ENCODE results near the gene CIB1. TPM values are rescaled to one million over a fixed set of nuclear protein-coding genes. Genes with fewer than 3 reads are reported as not detected.

CIB1 gene
- polyA plus RNA-seq, 6 donors from 2014 or later, result 204 to 259 (median 235) TPM

- peaks cover 66 to 99% (median 90%) of the 10 kb centered on the region in 3 donors for H3K4me1 Mint-ChIP-seq
- no peak for ATAC-seq (ENCODE audit: low read depth in 2 of 2)
- no peaks in the 10 kb centered on the region for H3K27me3 Mint-ChIP-seq
- peak overlapping the region in 4 of 6 donors; percentile 44 to 90 (median 70) for H3K27ac Mint-ChIP-seq
- H3K4me3 Mint-ChIP-seq, result peak overlapping the region in 5 of 8 donors; percentile 9 to 67 (median 53)
- no peaks in the 10 kb centered on the region for H3K9me3 Mint-ChIP-seq
- DNase-seq, result no peak
- peaks cover 6 to 17% of the 10 kb centered on the region in 2 donors for H3K36me3 Mint-ChIP-seq
Measured at GRCh38 chr15:90208356-90208755, 25.4 kb downstream of the CIB1 start.

DNA sequence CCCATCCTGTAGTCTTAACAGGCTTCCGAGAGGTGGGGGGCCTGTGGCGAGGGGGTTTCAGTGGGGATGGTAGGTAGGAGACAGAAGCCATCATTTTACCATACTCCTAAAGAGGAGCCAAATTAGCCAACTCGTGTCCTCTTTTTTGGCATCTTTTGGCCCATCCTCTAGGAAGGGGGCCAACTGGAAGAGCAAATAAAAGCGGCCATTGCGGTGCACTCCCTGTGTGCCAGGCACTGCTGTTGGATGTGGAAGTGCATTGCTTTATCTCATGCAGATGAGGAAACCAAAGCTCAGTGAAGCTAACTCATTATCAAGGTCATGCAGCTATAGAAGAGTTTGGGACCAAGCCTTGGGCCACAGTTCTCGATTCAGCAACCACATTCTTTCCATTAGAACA is 26.5 kb downstream of the CIB1 start:
- Mint-ChIP-seq H3K9me3 (no peaks in the 10 kb centered on the region), H3K4me1 (peaks cover 70 to 98% (median 92%) of the 10 kb centered on the region in 3 donors), H3K27me3 (no peaks in the 10 kb centered on the region), H3K4me3 (peak overlapping the region in 5 of 8 donors; percentile 13 to 98 (median 51)), H3K36me3 (peaks cover 6 to 22% of the 10 kb centered on the region in 2 donors), H3K27ac (peak overlapping the region in 2 of 6 donors; percentile 52 to 87)
- ATAC-seq (ENCODE audit: low read depth in 2 of 2), result no peak
- no peak for DNase-seq

DNA sequence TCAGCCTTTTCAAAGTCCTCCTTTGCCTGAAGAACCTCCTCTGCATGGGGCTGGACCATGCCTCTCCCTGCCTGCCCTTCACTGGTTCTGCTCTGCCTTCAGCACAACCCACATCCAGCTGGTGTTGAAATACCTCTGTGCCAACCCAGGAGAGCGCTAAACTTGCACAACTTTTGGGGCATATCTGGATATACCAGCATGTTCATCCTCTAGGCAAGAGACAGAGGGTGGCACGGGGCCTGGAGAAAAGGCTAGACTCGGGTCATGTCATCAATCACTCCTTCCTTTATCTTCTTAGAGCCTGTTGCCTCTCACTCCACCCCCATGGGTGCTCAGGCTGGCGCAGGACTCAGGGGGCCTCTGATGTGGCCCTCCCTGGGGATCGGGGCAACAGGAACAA is 27.9 kb downstream of the CIB1 start:
- H3K27me3 Mint-ChIP-seq, result no peaks in the 10 kb centered on the region
- H3K4me1 Mint-ChIP-seq, result peaks cover 62 to 85% (median 79%) of the 10 kb centered on the region in 3 donors
- DNase-seq, result no peak
- no peak for ATAC-seq (ENCODE audit: low read depth in 2 of 2)
- H3K9me3 Mint-ChIP-seq, result no peaks in the 10 kb centered on the region
- H3K27ac Mint-ChIP-seq, result peak overlapping the region in 2 of 6 donors; percentile 58 to 89
- peak overlapping the region in 6 of 8 donors; percentile 16 to 99 (median 50) for H3K4me3 Mint-ChIP-seq
- peaks cover 5 to 24% of the 10 kb centered on the region in 2 donors for H3K36me3 Mint-ChIP-seq

DNA sequence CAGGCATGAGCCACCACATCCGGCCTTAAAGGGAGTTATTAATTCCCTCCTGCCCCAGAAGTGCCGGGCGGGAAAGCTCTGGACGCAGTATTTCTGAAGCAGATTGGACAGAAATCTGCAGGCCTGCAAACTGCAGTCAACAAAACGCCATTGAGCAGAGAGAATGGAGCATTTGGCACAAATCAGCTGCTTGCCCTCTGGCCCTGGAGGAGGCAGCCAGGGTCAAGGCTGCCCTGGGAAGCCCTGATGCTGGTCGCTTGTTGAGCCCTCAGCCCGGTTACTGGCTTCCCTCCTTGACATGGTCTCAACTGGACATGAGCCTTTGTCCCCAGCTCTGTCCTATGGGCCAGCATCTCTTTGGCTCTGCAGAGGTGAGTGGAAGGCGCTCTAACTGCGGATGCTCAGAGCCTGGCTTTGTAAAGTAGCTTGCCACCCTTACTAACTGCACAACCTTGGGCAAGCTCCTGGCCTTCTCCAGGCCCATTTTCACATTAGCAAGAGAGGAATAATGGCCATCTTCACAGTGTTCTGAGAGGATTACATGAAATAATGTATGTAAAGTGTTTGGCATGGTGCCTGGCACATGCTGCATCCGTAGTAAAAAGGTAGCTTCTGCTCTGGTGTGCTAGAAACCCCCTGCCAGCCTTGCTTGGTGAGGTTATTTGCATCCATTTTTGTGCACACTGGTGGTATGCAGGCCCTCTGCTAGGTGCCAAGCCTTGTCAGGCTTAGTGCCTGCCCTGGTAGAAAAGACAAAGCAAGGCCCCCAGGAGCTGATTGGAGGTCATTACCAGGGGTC is 28.5 kb downstream of the CIB1 start:
- Mint-ChIP-seq H3K36me3 (peaks cover 0 to 20% of the 10 kb centered on the region in 2 donors), H3K4me3 (peak overlapping the region; percentile 15 to 99 (median 52)), H3K27ac (peak overlapping the region in 2 of 6 donors; percentile 58 to 70), H3K9me3 (no peaks in the 10 kb centered on the region), H3K4me1 (peaks cover 62 to 85% (median 79%) of the 10 kb centered on the region in 3 donors), H3K27me3 (no peaks in the 10 kb centered on the region)
- no peak for ATAC-seq (ENCODE audit: low read depth in 2 of 2)
- no peak for DNase-seq

DNA sequence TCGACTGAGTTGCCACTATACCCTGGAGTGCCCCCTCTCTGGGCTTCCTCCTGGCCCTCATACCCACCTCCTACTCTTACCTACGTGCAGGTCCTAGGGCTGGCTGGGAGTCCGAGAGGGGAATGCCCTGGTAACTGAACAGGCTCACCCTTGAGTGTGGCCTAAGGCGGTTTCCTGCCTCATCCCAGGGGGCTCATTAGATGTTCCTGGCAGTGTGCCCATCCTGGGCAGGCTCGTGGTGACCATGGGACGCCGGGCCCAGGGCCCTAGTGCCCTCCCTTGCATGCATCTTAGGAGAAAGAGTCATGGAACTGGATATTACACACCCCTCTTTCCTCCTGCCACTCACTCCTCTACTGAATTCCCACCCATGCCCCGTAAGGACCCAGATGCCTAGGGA is 29.8 kb downstream of the CIB1 start:
- DNase-seq, result no peak
- H3K4me3 Mint-ChIP-seq, result peak overlapping the region in 7 of 8 donors; percentile 40 to 99 (median 83)
- peaks cover 61 to 85% (median 79%) of the 10 kb centered on the region in 3 donors for H3K4me1 Mint-ChIP-seq
- peaks cover 0 to 7% of the 10 kb centered on the region in 2 donors for H3K36me3 Mint-ChIP-seq
- no peaks in the 10 kb centered on the region for H3K27me3 Mint-ChIP-seq
- ATAC-seq (ENCODE audit: low read depth in 2 of 2), result no peak
- no peaks in the 10 kb centered on the region for H3K9me3 Mint-ChIP-seq
- H3K27ac Mint-ChIP-seq, result peak overlapping the region in 4 of 6 donors; percentile 24 to 41 (median 32)

- ATAC-seq (ENCODE audit: low read depth in 2 of 2) (no peak), DNase-seq (no peak)
- Mint-ChIP-seq H3K9me3 (no peaks in the 10 kb centered on the region), H3K36me3 (peaks cover 0 to 7% of the 10 kb centered on the region in 2 donors), H3K4me1 (peaks cover 66 to 85% (median 79%) of the 10 kb centered on the region in 3 donors), H3K4me3 (peak overlapping the region; percentile 15 to 99 (median 97)), H3K27ac (peak overlapping the region in 3 of 6 donors; percentile 73 to 90 (median 82)), H3K27me3 (no peaks in the 10 kb centered on the region)
Measured at GRCh38 chr15:90203473-90203872, 30.3 kb downstream of the CIB1 start.

DNA sequence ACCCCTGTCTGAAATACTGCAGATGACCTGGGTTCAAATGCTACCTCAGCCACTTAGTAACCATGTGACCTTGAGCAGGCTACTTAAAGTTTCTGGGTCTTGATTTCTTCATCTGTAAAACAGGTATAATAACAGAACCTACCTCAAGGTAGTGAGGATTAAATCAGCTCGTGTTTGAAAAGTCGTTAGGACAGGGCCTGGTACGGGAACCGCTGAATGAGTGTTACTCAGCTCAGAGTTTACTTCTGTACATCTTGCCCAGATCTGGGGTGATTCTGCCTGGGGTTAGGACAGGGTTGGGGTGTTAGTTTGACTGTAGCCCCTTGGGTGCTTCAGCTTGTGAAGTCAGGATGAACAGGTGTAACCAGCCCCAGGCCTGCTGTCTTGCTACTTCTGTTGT is 30.8 kb downstream of the CIB1 start:
- Mint-ChIP-seq H3K9me3 (no peaks in the 10 kb centered on the region), H3K27ac (peak overlapping the region in 5 of 6 donors; percentile 73 to 95 (median 82)), H3K36me3 (peaks cover 0 to 7% of the 10 kb centered on the region in 2 donors), H3K4me1 (peaks cover 69 to 85% (median 80%) of the 10 kb centered on the region in 3 donors), H3K27me3 (no peaks in the 10 kb centered on the region), H3K4me3 (peak overlapping the region; percentile 94 to 99 (median 98))
- DNase-seq, result no peak
- ATAC-seq (ENCODE audit: low read depth in 2 of 2), result no peak

- Mint-ChIP-seq H3K9me3 (no peaks in the 10 kb centered on the region), H3K27me3 (no peaks in the 10 kb centered on the region), H3K4me3 (peak overlapping the region; percentile 94 to 99 (median 98)), H3K27ac (peak overlapping the region in 3 of 6 donors; percentile 36 to 92 (median 82)), H3K4me1 (peaks cover 65 to 77% (median 76%) of the 10 kb centered on the region in 3 donors), H3K36me3 (peaks cover 0 to 7% of the 10 kb centered on the region in 2 donors)
- no peak for ATAC-seq (ENCODE audit: low read depth in 2 of 2)
- DNase-seq, result no peak
Measured at GRCh38 chr15:90201944-90202375, 31.8 kb downstream of the CIB1 start.

DNA sequence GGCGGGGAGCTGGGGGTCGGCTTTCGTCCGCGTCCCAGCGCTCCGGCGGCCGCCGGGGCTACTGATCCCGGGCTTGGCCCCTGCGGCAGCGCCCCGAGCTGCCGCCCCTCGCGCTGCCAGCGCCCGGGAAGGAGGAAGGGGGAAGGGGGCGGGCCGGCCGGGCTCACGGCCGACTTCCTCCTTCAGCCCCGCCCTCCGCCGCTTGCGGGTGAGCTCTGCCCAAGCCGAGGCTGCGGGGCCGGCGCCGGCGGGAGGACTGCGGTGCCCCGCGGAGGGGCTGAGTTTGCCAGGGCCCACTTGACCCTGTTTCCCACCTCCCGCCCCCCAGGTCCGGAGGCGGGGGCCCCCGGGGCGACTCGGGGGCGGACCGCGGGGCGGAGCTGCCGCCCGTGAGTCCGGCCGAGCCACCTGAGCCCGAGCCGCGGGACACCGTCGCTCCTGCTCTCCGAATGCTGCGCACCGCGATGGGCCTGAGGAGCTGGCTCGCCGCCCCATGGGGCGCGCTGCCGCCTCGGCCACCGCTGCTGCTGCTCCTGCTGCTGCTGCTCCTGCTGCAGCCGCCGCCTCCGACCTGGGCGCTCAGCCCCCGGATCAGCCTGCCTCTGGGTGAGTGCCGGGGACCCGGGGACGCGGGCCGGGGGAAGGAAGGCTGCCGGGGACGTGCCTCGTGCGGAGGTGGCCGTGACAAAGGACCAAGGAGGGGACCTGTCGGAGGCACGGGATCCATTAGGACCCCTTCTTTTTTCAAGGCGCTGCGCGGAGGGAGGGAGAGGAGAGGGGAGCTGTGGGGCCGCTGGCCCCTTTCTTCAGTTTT is 32.4 kb downstream of the CIB1 start, which contains the start of gene SEMA4B:
Gene SEMA4B (plus strand): TSS at position 201 of the 814 bp plus-strand sequence. CDS start 249 bp downstream, at position 450.
- peak; percentile 91 to 92 for ATAC-seq (ENCODE audit: low read depth in 2 of 2)
- H3K4me1 Mint-ChIP-seq, result peaks cover 62 to 77% (median 75%) of the 10 kb centered on the region in 3 donors
- peak; percentile 82 for DNase-seq
- H3K9me3 Mint-ChIP-seq, result no peaks in the 10 kb centered on the region
- no peaks in the 10 kb centered on the region for H3K27me3 Mint-ChIP-seq
- peaks cover 0 to 7% of the 10 kb centered on the region in 2 donors for H3K36me3 Mint-ChIP-seq
- peak within 1 kb of the TSS; percentile 94 to 99 (median 98) for H3K4me3 Mint-ChIP-seq
- peak within 1 kb of the TSS; percentile 82 to 95 (median 92) for H3K27ac Mint-ChIP-seq

DNA sequence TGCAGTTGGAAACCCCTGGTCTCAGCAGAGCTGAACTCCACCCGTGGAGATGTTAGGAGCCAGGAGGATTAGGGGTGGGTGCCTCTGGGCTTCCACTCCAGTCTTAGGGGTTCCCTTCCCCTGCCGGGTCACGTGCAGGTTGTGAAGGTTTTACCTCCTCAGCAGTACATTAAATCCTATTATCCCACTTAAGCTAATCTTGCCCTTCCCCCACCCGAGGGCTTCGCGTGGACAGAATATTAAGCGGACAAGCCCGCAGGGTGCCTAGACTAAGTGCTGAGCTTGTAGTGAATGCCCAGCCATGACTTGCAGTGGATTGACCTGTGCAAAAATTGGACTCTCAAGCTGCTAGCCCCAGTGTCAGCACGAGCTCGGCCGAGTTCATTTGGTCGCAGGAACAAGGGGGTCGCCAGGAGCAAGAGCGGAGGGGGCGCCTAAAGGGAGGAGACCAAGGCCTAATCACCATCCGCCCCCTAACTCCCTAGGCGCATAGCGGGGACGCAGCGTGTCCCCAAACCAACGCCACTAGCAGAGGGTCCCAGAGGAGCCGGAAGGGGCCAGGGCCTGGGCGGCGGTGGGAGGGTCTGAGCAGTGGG is 33.1 kb downstream of the CIB1 start:
- DNase-seq (no peak), ATAC-seq (ENCODE audit: low read depth in 2 of 2) (peak in 1 of 2 donors; percentile 13)
- Mint-ChIP-seq H3K27ac (peak overlapping the region; percentile 82 to 95 (median 92)), H3K27me3 (no peaks in the 10 kb centered on the region), H3K36me3 (peaks cover 0 to 7% of the 10 kb centered on the region in 2 donors), H3K4me1 (peaks cover 59 to 77% (median 75%) of the 10 kb centered on the region in 3 donors), H3K4me3 (peak overlapping the region; percentile 84 to 99 (median 92)), H3K9me3 (no peaks in the 10 kb centered on the region)

DNA sequence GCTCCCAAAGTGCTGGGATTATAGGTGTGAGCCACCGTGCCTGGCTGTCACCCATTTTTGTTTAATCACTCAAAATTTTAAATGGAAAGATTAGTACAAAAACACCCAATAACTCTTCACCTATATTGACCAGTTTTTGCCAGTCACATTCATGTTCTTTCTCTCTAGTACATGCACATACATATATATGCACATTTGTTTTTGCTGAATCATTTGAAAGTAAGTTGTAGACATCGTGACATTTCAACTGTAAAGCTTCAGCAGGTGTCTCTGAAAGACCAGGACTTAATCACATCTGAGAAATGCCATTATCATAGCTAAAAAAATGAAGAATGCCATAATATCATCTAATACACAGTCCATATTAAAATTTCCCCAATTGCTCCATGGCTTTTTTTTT is 39.1 kb downstream of the CIB1 start:
- Mint-ChIP-seq H3K9me3 (no peaks in the 10 kb centered on the region), H3K27me3 (no peaks in the 10 kb centered on the region), H3K4me3 (peak overlapping the region; percentile 58 to 96 (median 82)), H3K27ac (peak overlapping the region; percentile 55 to 99 (median 81)), H3K4me1 (peaks cover 67 to 89% (median 87%) of the 10 kb centered on the region in 3 donors), H3K36me3 (peaks cover 9 to 12% of the 10 kb centered on the region in 2 donors)
- no peak for ATAC-seq (ENCODE audit: low read depth in 2 of 2)
- no peak for DNase-seq

DNA sequence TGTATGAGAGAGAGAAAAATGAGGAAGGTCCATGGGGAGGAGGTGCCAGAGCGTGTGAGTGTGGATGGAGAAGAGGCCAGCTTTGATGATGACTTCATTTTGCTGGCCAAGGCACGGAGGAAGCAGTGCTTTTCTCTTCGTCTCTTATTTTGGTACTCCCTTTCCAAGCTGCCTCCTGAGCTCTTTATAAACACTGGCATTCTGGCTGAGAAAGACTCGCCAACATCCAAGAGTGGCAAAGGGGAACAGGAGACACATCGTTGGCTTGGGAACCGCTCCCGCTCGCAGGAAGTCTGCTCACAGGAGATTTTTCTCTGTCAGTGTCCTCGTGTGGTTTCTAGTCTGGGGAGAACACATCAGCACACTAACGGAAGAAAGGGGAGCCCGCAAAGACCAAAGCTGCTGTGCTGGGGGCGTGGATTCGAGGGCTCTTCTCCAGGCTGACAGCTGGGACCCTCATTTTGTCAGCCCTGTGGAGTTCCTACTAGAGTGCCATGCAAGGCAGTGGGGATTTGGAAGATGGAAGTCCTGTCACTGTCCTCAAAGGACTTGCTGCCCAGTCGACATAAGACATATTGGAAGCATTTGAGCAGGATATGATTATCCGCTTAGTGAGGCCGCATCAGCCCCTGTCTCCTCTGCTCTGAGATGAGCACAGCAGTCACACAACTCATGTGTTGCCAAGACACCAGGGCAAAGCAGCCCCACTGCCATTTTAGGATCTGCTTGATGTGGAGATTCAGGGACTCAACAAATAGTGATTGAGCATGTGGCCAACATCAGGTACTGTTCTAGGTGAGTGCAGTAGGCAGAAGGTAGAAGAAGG is 40.6 kb downstream of the CIB1 start:
- Mint-ChIP-seq H3K27ac (peak overlapping the region; percentile 85 to 100 (median 98)), H3K4me3 (peak overlapping the region; percentile 78 to 96 (median 90)), H3K36me3 (peaks cover 9 to 12% of the 10 kb centered on the region in 2 donors), H3K27me3 (no peaks in the 10 kb centered on the region), H3K9me3 (no peaks in the 10 kb centered on the region), H3K4me1 (peaks cover 62 to 87% (median 82%) of the 10 kb centered on the region in 3 donors)
- ATAC-seq (ENCODE audit: low read depth in 2 of 2) (no peak), DNase-seq (no peak)

Data from naive B cell (primary cell).